Measurements from ENCODE around the gene NPBWR2. TPM values are rescaled to one million over a fixed set of nuclear protein-coding genes. Genes with fewer than 3 reads are reported as not detected.

Gene NPBWR2
- total RNA-seq, 1 experiment from 2014 or later = not detected

DNA sequence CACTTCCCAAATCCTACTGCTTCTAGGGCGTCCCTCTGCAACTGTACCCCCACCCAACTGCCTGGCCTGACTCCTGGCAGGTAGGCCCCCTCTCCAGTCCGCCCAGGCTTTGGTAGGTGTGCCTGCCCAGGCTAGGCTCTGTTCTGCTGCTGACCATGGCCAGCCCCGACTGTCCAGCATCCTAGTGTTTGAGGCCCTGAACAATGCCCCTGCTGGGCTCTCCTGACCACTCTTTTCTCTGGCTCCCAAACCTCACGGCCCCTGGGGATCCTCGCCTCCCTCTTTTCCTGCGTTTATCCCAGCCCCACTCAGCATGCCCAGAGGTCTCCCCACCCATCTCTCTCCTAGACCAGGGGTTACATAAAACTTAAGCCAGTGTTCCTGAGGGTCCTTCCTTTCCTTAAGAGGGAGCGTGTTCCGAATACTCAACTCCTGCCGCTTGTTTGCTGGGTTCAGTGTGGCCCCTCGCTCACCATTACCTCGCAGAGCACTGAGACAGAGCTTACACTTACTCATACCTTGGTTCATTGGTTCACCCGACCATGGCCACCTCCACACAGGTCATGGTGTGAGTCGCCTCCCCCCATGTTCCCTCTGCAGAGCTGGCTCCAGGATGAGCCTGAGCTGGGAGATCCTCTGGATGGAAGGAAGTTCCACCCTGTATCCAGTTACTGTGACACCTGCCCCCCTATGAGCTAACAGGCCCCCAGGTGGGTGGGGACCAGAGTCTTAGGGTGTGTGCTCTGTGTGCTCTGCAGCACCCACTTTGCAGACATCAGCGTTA lies 35.8 kb upstream of the NPBWR2 start:
- ATAC-seq (no peak), DNase-seq (ENCODE audit: low read depth, low spot score) (no peak)
- TF ChIP-seq SIN3A (IDR thresholded peaks at IDR 0.05; ENCODE audit: borderline replicate concordance, insufficient read depth, low read depth, low read length) (no peak), TCF7L2 (IDR thresholded peaks at IDR 0.05; ENCODE audit: low read depth, low read length) (no peak), REST (IDR thresholded peaks at IDR 0.05; ENCODE audit: insufficient read depth in 1 of 2, low read depth in 2 of 2, low read length in 1 of 2) (no peak), POLR2AphosphoS5 (IDR thresholded peaks at IDR 0.05; ENCODE audit: low read depth, low read length) (no peak)
- TF ChIP-seq, protein P1, sequence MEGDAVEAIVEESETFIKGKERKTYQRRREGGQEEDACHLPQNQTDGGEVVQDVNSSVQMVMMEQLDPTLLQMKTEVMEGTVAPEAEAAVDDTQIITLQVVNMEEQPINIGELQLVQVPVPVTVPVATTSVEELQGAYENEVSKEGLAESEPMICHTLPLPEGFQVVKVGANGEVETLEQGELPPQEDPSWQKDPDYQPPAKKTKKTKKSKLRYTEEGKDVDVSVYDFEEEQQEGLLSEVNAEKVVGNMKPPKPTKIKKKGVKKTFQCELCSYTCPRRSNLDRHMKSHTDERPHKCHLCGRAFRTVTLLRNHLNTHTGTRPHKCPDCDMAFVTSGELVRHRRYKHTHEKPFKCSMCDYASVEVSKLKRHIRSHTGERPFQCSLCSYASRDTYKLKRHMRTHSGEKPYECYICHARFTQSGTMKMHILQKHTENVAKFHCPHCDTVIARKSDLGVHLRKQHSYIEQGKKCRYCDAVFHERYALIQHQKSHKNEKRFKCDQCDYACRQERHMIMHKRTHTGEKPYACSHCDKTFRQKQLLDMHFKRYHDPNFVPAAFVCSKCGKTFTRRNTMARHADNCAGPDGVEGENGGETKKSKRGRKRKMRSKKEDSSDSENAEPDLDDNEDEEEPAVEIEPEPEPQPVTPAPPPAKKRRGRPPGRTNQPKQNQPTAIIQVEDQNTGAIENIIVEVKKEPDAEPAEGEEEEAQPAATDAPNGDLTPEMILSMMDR (IDR thresholded peaks at IDR 0.05) = no peak
- Histone ChIP-seq H3K27ac (ENCODE audit: low read length) (no peak overlapping the region), H3K9me3 (ENCODE audit: control insufficient read depth, insufficient read depth, low read depth, low read length) (no peaks in the 10 kb centered on the region), H3K36me3 (ENCODE audit: control insufficient read depth, insufficient read depth, low read length) (no peaks in the 10 kb centered on the region), H3K4me3 (ENCODE audit: low read depth in 2 of 2, low read length in 2 of 2) (no peak overlapping the region), H3K27me3 (ENCODE audit: control insufficient read depth, insufficient read depth, low read length) (no peaks in the 10 kb centered on the region), H3K4me1 (ENCODE audit: control insufficient read depth, insufficient read depth, low read length) (no peaks in the 10 kb centered on the region)
- intact Hi-C loops (cut with micrococcal nuclease; ENCODE audit: unreplicated experiment) = no loop called here
- ChIA-PET CTCF (no interaction called here), POLR2A (no interaction called here)
- BruUV-seq (replicated peaks) = no TSS peak
- in situ Hi-C loops (cut with HindIII; ENCODE audit: low pct_unique_long_range_greater_than_20kb, low sequenced_read_pairs) = no loop called here

GRCh38 chr20:64142590-64142989 lies 35.2 kb upstream of the NPBWR2 start:
- DNase-seq (ENCODE audit: low read depth, low spot score) (no peak), ATAC-seq (no peak)
- in situ Hi-C loops (cut with HindIII; ENCODE audit: low pct_unique_long_range_greater_than_20kb, low sequenced_read_pairs) (no loop called here), intact Hi-C loops (cut with micrococcal nuclease; ENCODE audit: unreplicated experiment) (no loop called here)
- Histone ChIP-seq H3K4me3 (ENCODE audit: low read depth in 2 of 2, low read length in 2 of 2) (no peak overlapping the region), H3K27ac (ENCODE audit: low read length) (no peak overlapping the region), H3K9me3 (ENCODE audit: control insufficient read depth, insufficient read depth, low read depth, low read length) (no peaks in the 10 kb centered on the region), H3K27me3 (ENCODE audit: control insufficient read depth, insufficient read depth, low read length) (no peaks in the 10 kb centered on the region), H3K36me3 (ENCODE audit: control insufficient read depth, insufficient read depth, low read length) (no peaks in the 10 kb centered on the region), H3K4me1 (ENCODE audit: control insufficient read depth, insufficient read depth, low read length) (no peaks in the 10 kb centered on the region)
- no TSS peak for BruUV-seq (replicated peaks)
- CTCF ChIA-PET = no interaction called here
- TF ChIP-seq REST (IDR thresholded peaks at IDR 0.05; ENCODE audit: insufficient read depth in 1 of 2, low read depth in 2 of 2, low read length in 1 of 2) = no peak
- TF ChIP-seq, protein P1 (IDR thresholded peaks at IDR 0.05) = no peak
- TF ChIP-seq POLR2AphosphoS5 (IDR thresholded peaks at IDR 0.05; ENCODE audit: low read depth, low read length) = no peak
- no peak for TF ChIP-seq TCF7L2 (IDR thresholded peaks at IDR 0.05; ENCODE audit: low read depth, low read length)
- TF ChIP-seq SIN3A (IDR thresholded peaks at IDR 0.05; ENCODE audit: borderline replicate concordance, insufficient read depth, low read depth, low read length) = no peak
- POLR2A ChIA-PET = no interaction called here
